ENCODE results near the gene ERICH4. TPM values are rescaled to one million over a fixed set of nuclear protein-coding genes. Genes with fewer than 3 reads are reported as not detected.

Gene ERICH4
- total RNA-seq, 1 donor from 2014 or later, result not detected

GRCh38 chr19:41421314-41421713 is 21.6 kb upstream of the ERICH4 start:
- Mint-ChIP-seq H3K4me1 (no peaks in the 10 kb centered on the region), H3K27me3 (no peaks in the 10 kb centered on the region), H3K4me3 (no peak overlapping the region), H3K36me3 (ENCODE audit: low read depth) (peaks cover 74% of the 10 kb centered on the region), H3K27ac (no peak overlapping the region), H3K9me3 (no peaks in the 10 kb centered on the region)
- ChIA-PET CTCF (no interaction called here), POLR2A (no interaction called here)
- DNase-seq (no peak), ATAC-seq (ENCODE audit: low read depth) (no peak)
- no peak for TF ChIP-seq CTCF (IDR thresholded peaks at IDR 0.05)
- intact Hi-C loops (cut with micrococcal nuclease), result no loop called here

- H3K9me3 Mint-ChIP-seq, result no peaks in the 10 kb centered on the region
- peaks cover 3% of the 10 kb centered on the region for H3K4me1 Mint-ChIP-seq
- intact Hi-C loops (cut with micrococcal nuclease), result no loop called here
- H3K36me3 Mint-ChIP-seq (ENCODE audit: low read depth), result peaks cover 71% of the 10 kb centered on the region
- ChIA-PET CTCF (no interaction called here), POLR2A (no interaction called here)
- H3K27me3 Mint-ChIP-seq, result no peaks in the 10 kb centered on the region
- no peak for ATAC-seq (ENCODE audit: low read depth)
- no peak for DNase-seq
- H3K4me3 Mint-ChIP-seq, result no peak overlapping the region
- no peak overlapping the region for H3K27ac Mint-ChIP-seq
- no peak for TF ChIP-seq CTCF (IDR thresholded peaks at IDR 0.05)
These were observed 21.0 kb upstream of the ERICH4 start for GRCh38 chr19:41421973-41422372.

- no peak overlapping the region for H3K4me3 Mint-ChIP-seq
- intact Hi-C loops (cut with micrococcal nuclease), result no loop called here
- H3K36me3 Mint-ChIP-seq (ENCODE audit: low read depth), result peaks cover 67% of the 10 kb centered on the region
- no peak for DNase-seq
- no peak for ATAC-seq (ENCODE audit: low read depth)
- CTCF ChIA-PET, result no interaction called here
- H3K9me3 Mint-ChIP-seq, result no peaks in the 10 kb centered on the region
- H3K4me1 Mint-ChIP-seq, result peaks cover 6% of the 10 kb centered on the region
- POLR2A ChIA-PET, result interaction anchor here (0.7 kb wide), 1 partner anchor 331 kb away, joined by 4 read pairs; no protein-coding TSS in a partner anchor
- H3K27me3 Mint-ChIP-seq, result no peaks in the 10 kb centered on the region
- no peak for TF ChIP-seq CTCF (IDR thresholded peaks at IDR 0.05)
- H3K27ac Mint-ChIP-seq, result no peak overlapping the region
These were observed 20.5 kb upstream of the ERICH4 start for GRCh38 chr19:41422456-41422855.

- no peak overlapping the region for H3K27ac Mint-ChIP-seq
- no peak overlapping the region for H3K4me3 Mint-ChIP-seq
- ATAC-seq (ENCODE audit: low read depth) (no peak), DNase-seq (no peak)
- POLR2A ChIA-PET, result interaction anchor here (0.7 kb wide), 1 partner anchor 330 kb away, joined by 4 read pairs; no protein-coding TSS in a partner anchor
- H3K4me1 Mint-ChIP-seq, result peaks cover 11% of the 10 kb centered on the region
- no peaks in the 10 kb centered on the region for H3K9me3 Mint-ChIP-seq
- intact Hi-C loops (cut with micrococcal nuclease), result no loop called here
- no peak for TF ChIP-seq CTCF (IDR thresholded peaks at IDR 0.05)
- CTCF ChIA-PET, result no interaction called here
- H3K27me3 Mint-ChIP-seq, result no peaks in the 10 kb centered on the region
- peaks cover 67% of the 10 kb centered on the region for H3K36me3 Mint-ChIP-seq (ENCODE audit: low read depth)
These were observed 20.0 kb upstream of the ERICH4 start for GRCh38 chr19:41422955-41423354.

- H3K4me1 Mint-ChIP-seq, result peaks cover 16% of the 10 kb centered on the region
- DNase-seq (no peak), ATAC-seq (ENCODE audit: low read depth) (no peak)
- TF ChIP-seq CTCF (IDR thresholded peaks at IDR 0.05), result no peak
- intact Hi-C loops (cut with micrococcal nuclease), result no loop called here
- H3K27me3 Mint-ChIP-seq, result no peaks in the 10 kb centered on the region
- no peaks in the 10 kb centered on the region for H3K9me3 Mint-ChIP-seq
- no peak overlapping the region for H3K27ac Mint-ChIP-seq
- H3K36me3 Mint-ChIP-seq (ENCODE audit: low read depth), result peaks cover 53% of the 10 kb centered on the region
- ChIA-PET POLR2A (no interaction called here), CTCF (interaction anchor here (0.5 kb wide), 1 partner anchor 86 kb away, joined by 4 read pairs; no protein-coding TSS in a partner anchor)
- H3K4me3 Mint-ChIP-seq, result no peak overlapping the region
These were observed 18.4 kb upstream of the ERICH4 start for GRCh38 chr19:41424335-41425173.

All from activated B cell treated with CpG ODN at 0.5 μM for 24 hours (primary cell).